SK-N-MC (cell line): ENCODE data around the gene SERPINB7.

Source experiments
- EZH2 ChIP-seq: fragments of 200-600 bp; sonication (generic); IDR thresholded peaks from one replicate; pipeline ENCODE4 v1.6.1; 2017; ENCODE audit warnings: antibody characterized with exemption
- POLR2AphosphoS5 ChIP-seq: IDR thresholded peaks from 2 replicates; pipeline ENCODE4 v1.6.1; 2012; ENCODE audit warnings: mild to moderate bottlenecking, low read depth, low read length, borderline replicate concordance

DNA sequence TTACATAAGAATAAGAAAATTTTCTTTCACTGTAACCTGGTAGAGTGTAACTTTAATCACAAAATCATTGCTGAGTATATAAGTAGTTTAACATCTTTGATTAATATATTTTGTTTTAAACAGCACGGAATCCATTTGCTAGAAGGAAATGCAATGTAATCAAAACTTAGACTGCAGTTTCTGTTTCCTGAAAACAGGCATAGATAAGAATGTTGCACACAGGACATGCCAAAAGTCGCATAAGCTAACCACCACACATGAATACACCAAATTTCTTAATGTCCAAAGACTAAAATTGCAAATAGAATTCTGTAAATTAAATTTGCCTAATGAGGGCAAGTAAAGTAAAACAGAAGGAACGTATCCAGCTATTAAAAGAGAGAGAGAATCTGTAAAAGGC lies 61.2 kb downstream of the SERPINB7 start:
- TF ChIP-seq POLR2AphosphoS5 (no peak), EZH2 (no peak)
